ENCODE results near the gene OIP5. TPM values are rescaled to one million over a fixed set of nuclear protein-coding genes. Genes with fewer than 3 reads are reported as not detected.
A peak's percentile ranks its signal among the peaks of the same experiment; 100 is the strongest.
"Not testable (repeated sequence)": the region's sequence is repeated elsewhere in the genome, so short reads cannot be mapped to it uniquely, and the experiment has no call there.

Gene OIP5
- total RNA-seq, 1 donor = 0.72 TPM

GRCh38 chr15:41333026-41333562 is 703 bp upstream of the OIP5 start:
- Histone ChIP-seq H4K20me1 (ENCODE audit: insufficient read depth, low read length) (no peaks in the 10 kb centered on the region), H3K79me2 (ENCODE audit: insufficient read depth, low read length) (peaks cover 42% of the 10 kb centered on the region), H3K27me3 (ENCODE audit: insufficient read depth, low read length) (no peaks in the 10 kb centered on the region), H3K4me3 (ENCODE audit: insufficient read depth, low read length) (peak overlapping the region; percentile 94), H3K9me3 (ENCODE audit: low read depth, low read length) (no peaks in the 10 kb centered on the region), H3K27ac (ENCODE audit: low read depth, low read length) (peak overlapping the region; percentile 68), H2AFZ (ENCODE audit: low read length) (peak overlapping the region; percentile 90), H3K36me3 (ENCODE audit: insufficient read depth, low read length) (no peaks in the 10 kb centered on the region), H3K4me1 (ENCODE audit: insufficient read depth, low read length) (peaks cover 8% of the 10 kb centered on the region), H3K4me2 (ENCODE audit: insufficient read depth, low read length) (peak overlapping the region; percentile 97)
- no peak for TF ChIP-seq CTCF (IDR thresholded peaks at IDR 0.05; ENCODE audit: extremely low read depth, low read depth, low read length)
- no peak for DNase-seq (ENCODE audit: insufficient read length, low spot score, missing footprints)

- peak overlapping the region; percentile 94 for H3K4me3 ChIP-seq (ENCODE audit: insufficient read depth, low read length)
- peak; percentile 80 for TF ChIP-seq CTCF (IDR thresholded peaks at IDR 0.05; ENCODE audit: extremely low read depth, low read depth, low read length)
- H3K79me2 ChIP-seq (ENCODE audit: insufficient read depth, low read length) = peaks cover 30% of the 10 kb centered on the region
Measured at GRCh38 chr15:41331833-41332193, 578 bp downstream of the OIP5 start.

GRCh38 chr15:41331281-41331680 is 1.1 kb downstream of the OIP5 start:
- no peaks in the 10 kb centered on the region for H4K20me1 ChIP-seq (ENCODE audit: insufficient read depth, low read length)
- no peak overlapping the region for H3K4me3 ChIP-seq (ENCODE audit: insufficient read depth, low read length)
- H3K27me3 ChIP-seq (ENCODE audit: insufficient read depth, low read length) = no peaks in the 10 kb centered on the region
- no peak for TF ChIP-seq CTCF (IDR thresholded peaks at IDR 0.05; ENCODE audit: extremely low read depth, low read depth, low read length)
- H3K4me1 ChIP-seq (ENCODE audit: insufficient read depth, low read length) = peaks cover 8% of the 10 kb centered on the region
- no peak for DNase-seq (ENCODE audit: insufficient read length, low spot score, missing footprints)
- H3K79me2 ChIP-seq (ENCODE audit: insufficient read depth, low read length) = peaks cover 25% of the 10 kb centered on the region
- H3K36me3 ChIP-seq (ENCODE audit: insufficient read depth, low read length) = no peaks in the 10 kb centered on the region
- no peaks in the 10 kb centered on the region for H3K9me3 ChIP-seq (ENCODE audit: low read depth, low read length)
- peak overlapping the region; percentile 95 for H2AFZ ChIP-seq (ENCODE audit: low read length)
- H3K4me2 ChIP-seq (ENCODE audit: insufficient read depth, low read length) = peak overlapping the region; percentile 88
- H3K27ac ChIP-seq (ENCODE audit: low read depth, low read length) = no peak overlapping the region

More at GRCh38 chr15:41331833-41332193, 578 bp downstream of the OIP5 start:
- Histone ChIP-seq H3K4me2 (ENCODE audit: insufficient read depth, low read length) (peak overlapping the region; percentile 88), H2AFZ (ENCODE audit: low read length) (peak overlapping the region; percentile 95), H3K36me3 (ENCODE audit: insufficient read depth, low read length) (no peaks in the 10 kb centered on the region), H3K9me3 (ENCODE audit: low read depth, low read length) (no peaks in the 10 kb centered on the region), H3K4me1 (ENCODE audit: insufficient read depth, low read length) (peaks cover 8% of the 10 kb centered on the region), H3K27me3 (ENCODE audit: insufficient read depth, low read length) (no peaks in the 10 kb centered on the region), H3K27ac (ENCODE audit: low read depth, low read length) (peak overlapping the region; percentile 33), H4K20me1 (ENCODE audit: insufficient read depth, low read length) (no peaks in the 10 kb centered on the region)
- peak; percentile 86 for DNase-seq (ENCODE audit: insufficient read length, low spot score, missing footprints)

- no peak for TF ChIP-seq CTCF (IDR thresholded peaks at IDR 0.05; ENCODE audit: extremely low read depth, low read depth, low read length)
- no peak for DNase-seq (ENCODE audit: insufficient read length, low spot score, missing footprints)
- Histone ChIP-seq H3K9me3 (ENCODE audit: low read depth, low read length) (no peaks in the 10 kb centered on the region), H3K36me3 (ENCODE audit: insufficient read depth, low read length) (no peaks in the 10 kb centered on the region), H3K4me1 (ENCODE audit: insufficient read depth, low read length) (no peaks in the 10 kb centered on the region), H3K4me3 (ENCODE audit: insufficient read depth, low read length) (no peak overlapping the region), H3K79me2 (ENCODE audit: insufficient read depth, low read length) (no peaks in the 10 kb centered on the region), H2AFZ (ENCODE audit: low read length) (no peak overlapping the region), H3K27ac (ENCODE audit: low read depth, low read length) (no peak overlapping the region), H4K20me1 (ENCODE audit: insufficient read depth, low read length) (no peaks in the 10 kb centered on the region), H3K4me2 (ENCODE audit: insufficient read depth, low read length) (no peak overlapping the region), H3K27me3 (ENCODE audit: insufficient read depth, low read length) (no peaks in the 10 kb centered on the region)
Measured at GRCh38 chr15:41323611-41324010, 8.8 kb downstream of the OIP5 start.

GRCh38 chr15:41320805-41321330 is 11.5 kb downstream of the OIP5 start:
- not testable (repeated sequence) for H3K4me3 ChIP-seq (ENCODE audit: insufficient read depth, low read length); H3K79me2 ChIP-seq (ENCODE audit: insufficient read depth, low read length); H4K20me1 ChIP-seq (ENCODE audit: insufficient read depth, low read length); H3K27ac ChIP-seq (ENCODE audit: low read depth, low read length); H3K9me3 ChIP-seq (ENCODE audit: low read depth, low read length); H3K4me1 ChIP-seq (ENCODE audit: insufficient read depth, low read length); H3K36me3 ChIP-seq (ENCODE audit: insufficient read depth, low read length); H3K4me2 ChIP-seq (ENCODE audit: insufficient read depth, low read length); H3K27me3 ChIP-seq (ENCODE audit: insufficient read depth, low read length); H2AFZ ChIP-seq (ENCODE audit: low read length); DNase-seq (ENCODE audit: insufficient read length, low spot score, missing footprints)
